GM12891 (cell line): Measurements from ENCODE around the gene PEX11B.

Experiments used
- POLR2A ChIP-seq: IDR thresholded peaks from 2 replicates; pipeline ENCODE4 v1.6.1; 2011; ENCODE audit warnings: low read depth, low read length, control low read depth
- POLR2AphosphoS5 ChIP-seq: IDR thresholded peaks from 2 replicates; pipeline ENCODE4 v1.6.1; 2011; ENCODE audit warnings: low read depth, low read length, control low read depth

- TF ChIP-seq POLR2A (no peak), POLR2AphosphoS5 (no peak)
Observed at GRCh38 chr1:145879775-145880174, 38.7 kb downstream of the PEX11B start.
